H1 (cell line): ENCODE data around the gene CEP70. TPM values are rescaled to one million over a fixed set of nuclear protein-coding genes. Genes with fewer than 3 reads are reported as not detected.

Experiments used
- CTCF ChIA-PET: fragments of 300-600 bp; sonication (Branson Sonifier 250); formaldehyde crosslinking; loops from one replicate; lab custom pipeline; 2021; ENCODE audit not compliant: partially characterized antibody; lab: Charles Lee
- POLR2A ChIA-PET: fragments of 300-600 bp; sonication (Branson Sonifier 250); formaldehyde crosslinking; loops from one replicate; lab custom pipeline; 2021; ENCODE audit warnings: inconsistent platforms; ENCODE audit not compliant: partially characterized antibody; lab: Charles Lee
- DNase-seq, 2 experiments: peaks; one replicate each; pipeline versions ENCODE4 v3.0.0 to v3.0.0-alpha.2; 2010 to 2022; ENCODE audit warnings: low spot score in 2 of 2, low read depth in 1 of 2, mixed read lengths in 1 of 2
- FAIRE-seq: peaks from 2 replicates; lab custom pipeline; 2011; peaks lifted over from hg19 to GRCh38; lab: Jason Lieb, UNC
- H2AFZ ChIP-seq: 2 replicates; pipeline ENCODE4 v1.8.1; 2012; ENCODE audit warnings: low read length, inconsistent platforms
- H2AK5ac ChIP-seq: 2 replicates; pipeline ENCODE4 v1.6.1; 2013; ENCODE audit warnings: low read depth, low read length
- H2BK120ac ChIP-seq: replicated peaks from 2 replicates; pipeline ENCODE3; 2013; ENCODE audit warnings: low read depth, low read length, inconsistent platforms
- H2BK12ac ChIP-seq: 2 replicates; pipeline ENCODE4 v1.6.1; 2013; ENCODE audit warnings: low read depth, low read length
- H2BK15ac ChIP-seq: 2 replicates; pipeline ENCODE4 v1.6.1; 2013; ENCODE audit warnings: low read length
- H2BK20ac ChIP-seq: 2 replicates; pipeline ENCODE4 v1.6.1; 2013; ENCODE audit warnings: low read length
- H2BK5ac ChIP-seq: 2 replicates; pipeline ENCODE4 v1.6.1; 2013; ENCODE audit warnings: low read depth, low read length
- H3K14ac ChIP-seq: 2 replicates; pipeline ENCODE4 v1.6.1; 2013; ENCODE audit warnings: inconsistent platforms; ENCODE audit not compliant: insufficient read length
- H3K18ac ChIP-seq: 2 replicates; pipeline ENCODE4 v1.6.1; 2013; ENCODE audit warnings: low read length; ENCODE audit errors: extremely low read depth
- H3K23ac ChIP-seq: 2 replicates; pipeline ENCODE4 v1.6.1; 2013; ENCODE audit warnings: inconsistent platforms; ENCODE audit not compliant: insufficient read length
- H3K23me2 ChIP-seq: 2 replicates; pipeline ENCODE4 v1.6.1; 2013; ENCODE audit warnings: low read depth, low read length
- H3K27ac ChIP-seq: 2 replicates; pipeline ENCODE4 v1.6.1; 2011; ENCODE audit warnings: low read depth, low read length, inconsistent platforms
- H3K27me3 ChIP-seq, 4 experiments: replicated peaks in 1 of 4; 1 replicate in 1 of 4; 2 replicates in 3 of 4; pipeline versions ENCODE4 v1.6.1 to v1.8.1; 2011 to 2013; ENCODE audit warnings: low read length in 3 of 4, mild to moderate bottlenecking in 3 of 4, inconsistent platforms in 2 of 4, mixed read lengths in 2 of 4, moderate library complexity in 1 of 4; ENCODE audit not compliant: control insufficient read depth in 3 of 4, insufficient read depth in 3 of 4; ENCODE audit errors: extremely low read depth in 1 of 4
- H3K36me3 ChIP-seq, 4 experiments: 2 replicates each; pipeline versions ENCODE4 v1.6.1 to v1.8.1; 2011 to 2013; ENCODE audit warnings: mild to moderate bottlenecking in 4 of 4, low read length in 3 of 4, moderate library complexity in 2 of 4, control low read depth in 1 of 4, inconsistent platforms in 1 of 4; ENCODE audit not compliant: insufficient read depth in 4 of 4, control insufficient read depth in 2 of 4
- H3K4ac ChIP-seq: replicated peaks from 2 replicates; pipeline ENCODE3; 2013; ENCODE audit warnings: low read length, low read depth, mixed read lengths, inconsistent platforms; ENCODE audit not compliant: insufficient read length
- H3K4me1 ChIP-seq, 4 experiments: replicated peaks in 1 of 4; 1 replicate in 1 of 4; 2 replicates in 3 of 4; pipeline versions ENCODE4 v1.6.1 to v1.8.1; 2011 to 2013; ENCODE audit warnings: low read length in 3 of 4, inconsistent platforms in 2 of 4, mixed read lengths in 1 of 4; ENCODE audit not compliant: insufficient read depth in 4 of 4, control insufficient read depth in 3 of 4
- H3K4me2 ChIP-seq, 2 experiments: 2 replicates each; pipeline versions ENCODE4 v1.6.1 to v1.8.1; 2011 to 2013; ENCODE audit warnings: low read depth in 2 of 2, low read length in 2 of 2, control low read depth in 1 of 2, inconsistent platforms in 1 of 2, mild to moderate bottlenecking in 1 of 2; ENCODE audit not compliant: insufficient read depth in 1 of 2
- H3K4me3 ChIP-seq, 4 experiments: fragments of 200-600, 300-600 bp in 1 of 4; sonication (generic), shearing (Covaris generic), sonication (Bioruptor Twin) in 1 of 4; 2 replicates each; pipeline versions ENCODE4 v1.5.1 to v1.8.1; 2011 to 2016; ENCODE audit warnings: low read length in 4 of 4, low read depth in 3 of 4, control low read depth in 2 of 4, inconsistent platforms in 2 of 4, mild to moderate bottlenecking in 2 of 4, mixed read lengths in 1 of 4, moderate library complexity in 1 of 4; ENCODE audit not compliant: insufficient read depth in 2 of 4; ENCODE audit errors: extremely low read depth in 1 of 4
- H3K56ac ChIP-seq: replicated peaks from 2 replicates; pipeline ENCODE3; 2013; ENCODE audit warnings: low read depth, mild to moderate bottlenecking, mixed read lengths, low read length, inconsistent platforms; ENCODE audit not compliant: insufficient read length
- H3K79me1 ChIP-seq: 2 replicates; pipeline ENCODE4 v1.6.1; 2013; ENCODE audit warnings: low read depth, low read length, control low read depth
- H3K79me2 ChIP-seq, 2 experiments: 2 replicates each; pipeline versions ENCODE4 v1.6.1 to v1.8.1; 2012 to 2013; ENCODE audit warnings: low read length in 2 of 2, mild to moderate bottlenecking in 2 of 2, inconsistent platforms in 1 of 2; ENCODE audit not compliant: insufficient read depth in 2 of 2, control insufficient read depth in 1 of 2
- H3K9ac ChIP-seq, 4 experiments: replicated peaks in 1 of 4; 1 replicate in 1 of 4; 2 replicates in 3 of 4; pipeline versions ENCODE4 v1.6.1 to v1.8.1; 2011 to 2013; ENCODE audit warnings: low read depth in 3 of 4, low read length in 3 of 4, control low read depth in 2 of 4, mild to moderate bottlenecking in 2 of 4, moderate library complexity in 2 of 4, inconsistent platforms in 1 of 4; ENCODE audit errors: extremely low read depth in 1 of 4
- H3K9me3 ChIP-seq, 2 experiments: 2 replicates each; pipeline versions ENCODE4 v1.6.1 to v1.8.1; 2012 to 2013; ENCODE audit warnings: mild to moderate bottlenecking in 2 of 2, moderate library complexity in 2 of 2, control low read depth in 1 of 2, inconsistent platforms in 1 of 2, low read depth in 1 of 2, low read length in 1 of 2, mixed read lengths in 1 of 2; ENCODE audit not compliant: insufficient read depth in 2 of 2
- H4K20me1 ChIP-seq, 2 experiments: replicated peaks in 1 of 2; 2 replicates each; pipeline versions ENCODE3 to v1.8.1; 2011 to 2013; ENCODE audit warnings: inconsistent platforms in 2 of 2, low read length in 2 of 2, mild to moderate bottlenecking in 1 of 2; ENCODE audit not compliant: insufficient read depth in 2 of 2, control insufficient read depth in 1 of 2
- H4K5ac ChIP-seq: 2 replicates; pipeline ENCODE4 v1.6.1; 2013; ENCODE audit warnings: low read length, low read depth, mixed read lengths, inconsistent platforms; ENCODE audit not compliant: insufficient read length
- H4K8ac ChIP-seq: 2 replicates; pipeline ENCODE4 v1.8.0; 2013; ENCODE audit warnings: mild to moderate bottlenecking, moderate library complexity, low read length, inconsistent platforms; ENCODE audit not compliant: insufficient read depth; ENCODE audit errors: extremely low read depth
- H4K91ac ChIP-seq: replicated peaks from 2 replicates; pipeline ENCODE3; 2013; ENCODE audit warnings: low read length, mixed read lengths, inconsistent platforms; ENCODE audit not compliant: insufficient read length
- ASH2L ChIP-seq: fragments of 200-600, 300-600 bp; sonication (generic); IDR thresholded peaks from one replicate; pipeline ENCODE4 v1.7.1; 2017; ENCODE audit warnings: low read length
- EGR1 ChIP-seq: IDR thresholded peaks from 2 replicates; pipeline ENCODE4 v1.6.1; 2011; ENCODE audit warnings: low read depth, low read length, borderline replicate concordance
- EZH2 ChIP-seq: fragments of 200-600 bp; sonication (generic); IDR thresholded peaks from 2 replicates; pipeline ENCODE4 v1.7.1; 2012; ENCODE audit warnings: low read depth, mild to moderate bottlenecking, moderate library complexity, low read length, inconsistent platforms; ENCODE audit not compliant: severe bottlenecking
- GTF2F1 ChIP-seq: IDR thresholded peaks from 2 replicates; pipeline ENCODE4 v1.6.1; 2012; ENCODE audit warnings: low read depth, low read length, improper control_type of control experiment, borderline replicate concordance
- JUND ChIP-seq: IDR thresholded peaks from 2 replicates; pipeline ENCODE4 v1.6.1; 2011; ENCODE audit warnings: mild to moderate bottlenecking, improper control_type of control experiment, low read length
- NRF1 ChIP-seq: IDR thresholded peaks from 2 replicates; pipeline ENCODE4 v1.6.1; 2011; ENCODE audit warnings: mild to moderate bottlenecking, low read depth, low read length, improper control_type of control experiment
- POLR2AphosphoS5 ChIP-seq: IDR thresholded peaks from 2 replicates; pipeline ENCODE4 v1.6.1; 2011; ENCODE audit warnings: low read depth, low read length
- POU5F1 ChIP-seq: IDR thresholded peaks from 2 replicates; pipeline ENCODE4 v1.6.1; 2011; ENCODE audit warnings: low read depth, mild to moderate bottlenecking, low read length, moderate library complexity
- RAD21 ChIP-seq, 2 experiments: IDR thresholded peaks in 1 of 2; conservative IDR thresholded peaks in 1 of 2; 2 replicates each; pipeline ENCODE4 v1.6.1; 2011; ENCODE audit warnings: low read depth in 2 of 2, low read length in 2 of 2, improper control_type of control experiment in 1 of 2, inconsistent platforms in 1 of 2, mild to moderate bottlenecking in 1 of 2, moderate library complexity in 1 of 2
- RNF2 ChIP-seq: fragments of 200-900, 300-1000 bp; sonication (generic); IDR thresholded peaks from 2 replicates; pipeline ENCODE4 v1.7.1; 2016; ENCODE audit warnings: borderline replicate concordance, low read depth, mild to moderate bottlenecking, antibody characterized with exemption, low read length; ENCODE audit not compliant: poor library complexity, severe bottlenecking; ENCODE audit errors: missing control alignments
- TAF7 ChIP-seq: optimal IDR thresholded peaks from 2 replicates; pipeline ENCODE3; 2011; ENCODE audit warnings: low read depth, mild to moderate bottlenecking, inconsistent platforms, low read length, moderate library complexity, borderline replicate concordance
- TCF12 ChIP-seq: IDR thresholded peaks from 2 replicates; pipeline ENCODE4 v1.6.1; 2011; ENCODE audit warnings: low read depth, mild to moderate bottlenecking, low read length
- ZNF274 ChIP-seq: IDR thresholded peaks from 2 replicates; pipeline ENCODE4 v1.7.0; 2012; ENCODE audit warnings: low read length, borderline replicate concordance; ENCODE audit errors: extremely low read depth
- WGBS, 2 experiments: shearing (Covaris generic) in 1 of 2; methylation state at CpG; one replicate each; pipeline versions ENCODE4 v1.1.6 to v1.1.7; 2013 to 2015; ENCODE audit warnings: low lambda C conversion rate in 2 of 2, mixed read lengths in 2 of 2, inconsistent platforms in 1 of 2, low coverage in 1 of 2, missing lambda C conversion rate in 1 of 2; ENCODE audit not compliant: insufficient replicate concordance in 2 of 2, insufficient coverage in 1 of 2, insufficient read length in 1 of 2; ENCODE audit errors: extremely low coverage in 1 of 2, missing lambda C conversion rate in 1 of 2; 5-methylcytosine and 5-hydroxymethylcytosine counted together
- polyA plus RNA-seq, 7 experiments: library from polyadenylated mRNA; depleted of rRNA in 3 of 7; stranded (reverse) in 5 of 7; unstranded in 2 of 7; fragments of >200 nt in 5 of 7; fragments of 200-250 nt in 2 of 7; gene quantifications; 1 replicate in 5 of 7; 2 replicates in 1 of 7; 4 replicates in 1 of 7; pipeline versions ENCODE4 v1.2.1 to v1.2.3, GENCODE V29; 2011 to 2013; ENCODE audit warnings: missing spikeins in 2 of 7, mixed read lengths in 2 of 7
- total RNA-seq: library from RNA; stranded (reverse); fragmentation: NEBNext Ultra II Directional; extraction: Animal tissue kit (Norgen Biotek cat#: 25700); gene quantifications from 2 replicates; pipeline ENCODE4 v1.2.1, GENCODE V29; 2021

The CEP70 gene
- total and polyA plus RNA-seq, 2 of the 8 experiments (the other 6 are each of a cell fraction or from before 2014, with no cell fraction given): 3.9 to 26.2 TPM

- FAIRE-seq: no peak
- Histone ChIP-seq H3K4me2 (no peak overlapping the region), H3K23me2 (no peaks in the 10 kb centered on the region; the same call in 1 of the 2 replicates), H4K5ac (no peak overlapping the region), H4K91ac (no peak overlapping the region), H2AK5ac (no peak overlapping the region), H3K4ac (no peak overlapping the region), H3K23ac (no peak overlapping the region), H3K27ac (no peak overlapping the region), H3K9ac (no peak overlapping the region), H3K27me3 (no peaks in the 10 kb centered on the region), H3K79me1 (no peaks in the 10 kb centered on the region), H3K36me3 (no peaks in the 10 kb centered on the region), H3K4me3 (no peak overlapping the region), H3K14ac (no peak overlapping the region), H3K79me2 (no peaks in the 10 kb centered on the region), H3K56ac (no peak overlapping the region), H4K8ac (no peak overlapping the region), H4K20me1 (no peaks in the 10 kb centered on the region), H3K4me1 (no peaks in the 10 kb centered on the region), H2BK15ac (no peak overlapping the region), H2AFZ (no peak overlapping the region), H2BK5ac (no peak overlapping the region), H2BK12ac (no peak overlapping the region), H2BK20ac (no peak overlapping the region), H3K18ac (no peak overlapping the region), H3K9me3 (peaks cover 7 to 16% of the 10 kb centered on the region in 2 experiments; a peak in 3 of 4 replicates), H2BK120ac (no peak overlapping the region)
- WGBS, 2 experiments: 91% methylated on average over 7 of the region's 8 CpGs; no CpG with 5 or more reads in 1 of the 2 experiments
- TF ChIP-seq TCF12 (no peak), ZNF274 (no peak), EZH2 (no peak), ASH2L (no peak), RNF2 (no peak), TAF7 (no peak), POLR2AphosphoS5 (no peak), GTF2F1 (no peak), JUND (no peak), RAD21 (IDR thresholded peaks at IDR 0.05 in 1 of 2, conservative IDR thresholded peaks at IDR 0.05 in 1 of 2; ENCODE audit: low read depth in 2 of 2, low read length in 2 of 2) (no peak), POU5F1 (no peak), EGR1 (no peak), NRF1 (no peak)
- no peak for DNase-seq
- ChIA-PET POLR2A (interaction anchor here (0.6 kb wide), 1 partner anchor 166 kb away, joined by 5 read pairs; the partner anchor contains the start of gene ESYT3), CTCF (interaction anchor here (0.6 to 1.6 kb wide), 9 partner anchors 8 to 613 kb away, joined by 3 to 13 read pairs (median 3); partner anchors contain the start of gene FAIM)
Observed at GRCh38 chr3:138600100-138600745, 6.2 kb upstream of the CEP70 start.
